IMR-90 (cell line): ENCODE measurements around the gene IL1B. TPM values are rescaled to one million over a fixed set of nuclear protein-coding genes. Genes with fewer than 3 reads are reported as not detected.

Source experiments
- ATAC-seq: fragments of 200-7000 bp; cut with Tn5 transposase; 2 replicates; pipeline ENCODE4 v1.9.1; 2020; ENCODE audit warnings: low read depth, mild to moderate bottlenecking, moderate library complexity
- BruUV-seq: library from RNA; stranded (reverse); fragments of 400-500 nt; replicated peaks from 2 replicates; lab custom pipeline; 2021; lab: Mats Ljungman, UMichigan
- CTCF ChIA-PET: fragments of 300-600 bp; formaldehyde crosslinking; extraction: SDS; loops from one replicate; lab custom pipeline; 2021; ENCODE audit warnings: antibody characterized with exemption; lab: Yijun Ruan, JAX
- POLR2A ChIA-PET: fragments of 300-600 bp; sonication (Branson Sonifier 250); formaldehyde crosslinking; loops from one replicate; lab custom pipeline; 2022; ENCODE audit warnings: antibody characterized with exemption; ENCODE audit not compliant: unreplicated experiment; lab: Charles Lee
- DNase-seq: peaks from one replicate; pipeline ENCODE4 v3.0.0; 2013
- H2AFZ ChIP-seq: replicated peaks from 2 replicates; pipeline ENCODE3; 2013; ENCODE audit warnings: low read length, mild to moderate bottlenecking; ENCODE audit not compliant: poor library complexity
- H2AK5ac ChIP-seq: 2 replicates; pipeline ENCODE4 v1.6.1; 2013; ENCODE audit warnings: low read depth, low read length, inconsistent platforms
- H2AK9ac ChIP-seq: replicated peaks from 2 replicates; pipeline ENCODE3; 2013; ENCODE audit warnings: mild to moderate bottlenecking, low read depth, low read length, moderate library complexity; ENCODE audit not compliant: poor library complexity
- H2BK120ac ChIP-seq: 2 replicates; pipeline ENCODE4 v1.6.1; 2013; ENCODE audit warnings: low read depth, low read length, inconsistent platforms
- H2BK15ac ChIP-seq: 3 replicates; pipeline ENCODE4 v1.6.1; 2013; ENCODE audit warnings: low read depth, low read length, inconsistent platforms
- H2BK20ac ChIP-seq: 2 replicates; pipeline ENCODE4 v1.6.1; 2013; ENCODE audit warnings: low read depth, mild to moderate bottlenecking, inconsistent platforms, low read length, moderate library complexity
- H2BK5ac ChIP-seq: 2 replicates; pipeline ENCODE4 v1.6.1; 2013; ENCODE audit warnings: mild to moderate bottlenecking, low read depth, low read length, inconsistent platforms; ENCODE audit not compliant: poor library complexity, severe bottlenecking
- H3K14ac ChIP-seq: replicated peaks from 2 replicates; pipeline ENCODE4 v1.6.1; 2013; ENCODE audit warnings: low read depth, low read length, inconsistent platforms
- H3K18ac ChIP-seq: 2 replicates; pipeline ENCODE4 v1.6.1; 2013; ENCODE audit warnings: low read depth, low read length, control low read depth
- H3K23ac ChIP-seq: 2 replicates; pipeline ENCODE4 v1.6.1; 2013; ENCODE audit warnings: low read depth, low read length, inconsistent platforms
- H3K27ac ChIP-seq: 2 replicates; pipeline ENCODE4 v1.5.1; 2013; ENCODE audit warnings: mild to moderate bottlenecking, control low read depth, low read length; ENCODE audit not compliant: insufficient read depth
- H3K27me3 ChIP-seq: 2 replicates; pipeline ENCODE4 v1.6.1; 2013; ENCODE audit warnings: low read length; ENCODE audit not compliant: control insufficient read depth, insufficient read depth
- H3K36me3 ChIP-seq: 2 replicates; pipeline ENCODE4 v1.6.1; 2013; ENCODE audit warnings: low read length, mixed read lengths; ENCODE audit not compliant: control insufficient read depth, insufficient read depth
- H3K4ac ChIP-seq: 2 replicates; pipeline ENCODE4 v1.6.1; 2013; ENCODE audit warnings: low read depth, low read length, inconsistent platforms
- H3K4me1 ChIP-seq: 2 replicates; pipeline ENCODE4 v1.6.1; 2013; ENCODE audit warnings: low read length, mixed read lengths; ENCODE audit not compliant: control insufficient read depth, insufficient read depth
- H3K4me2 ChIP-seq: 2 replicates; pipeline ENCODE4 v1.6.1; 2013; ENCODE audit warnings: low read depth, mild to moderate bottlenecking, control low read depth, low read length, moderate library complexity
- H3K4me3 ChIP-seq: 2 replicates; pipeline ENCODE4 v1.5.1; 2013; ENCODE audit warnings: low read depth, mild to moderate bottlenecking, control low read depth, low read length, moderate library complexity; ENCODE audit not compliant: insufficient read depth
- H3K56ac ChIP-seq: 2 replicates; pipeline ENCODE4 v1.6.1; 2013; ENCODE audit warnings: low read length, inconsistent platforms; ENCODE audit not compliant: insufficient read depth; ENCODE audit errors: extremely low read depth
- H3K79me1 ChIP-seq, 2 experiments: 2 replicates each; pipeline ENCODE4 v1.6.1; 2013; ENCODE audit warnings: low read length in 2 of 2, inconsistent platforms in 1 of 2, low read depth in 1 of 2
- H3K9ac ChIP-seq: 2 replicates; pipeline ENCODE4 v1.6.1; 2013; ENCODE audit warnings: low read depth, low read length, control low read depth
- H3K9me1 ChIP-seq: 2 replicates; pipeline ENCODE4 v1.6.1; 2013; ENCODE audit warnings: low read length, inconsistent platforms; ENCODE audit not compliant: insufficient read depth
- H3K9me3 ChIP-seq: 2 replicates; pipeline ENCODE4 v1.6.1; 2013; ENCODE audit warnings: low read length; ENCODE audit not compliant: control insufficient read depth, insufficient read depth
- H4K20me1 ChIP-seq: 2 replicates; pipeline ENCODE4 v1.6.1; 2013; ENCODE audit warnings: low read length, inconsistent platforms; ENCODE audit not compliant: insufficient read depth
- H4K5ac ChIP-seq: 2 replicates; pipeline ENCODE4 v1.6.1; 2013; ENCODE audit warnings: mild to moderate bottlenecking, low read depth, low read length, control low read depth
- H4K8ac ChIP-seq, 2 experiments: 2 replicates each; pipeline ENCODE4 v1.6.1; 2013; ENCODE audit warnings: low read depth in 2 of 2, low read length in 2 of 2, control low read depth in 1 of 2, inconsistent platforms in 1 of 2
- H4K91ac ChIP-seq: 2 replicates; pipeline ENCODE4 v1.6.1; 2013; ENCODE audit warnings: low read depth, low read length, inconsistent platforms; ENCODE audit not compliant: insufficient read depth
- BHLHE40 ChIP-seq: fragments of 150-350 bp; IDR thresholded peaks from 2 replicates; pipeline ENCODE4 v1.6.1; 2016; ENCODE audit warnings: mild to moderate bottlenecking, low read depth, low read length
- CEBPB ChIP-seq: IDR thresholded peaks from 2 replicates; pipeline ENCODE4 v1.6.1; 2012; ENCODE audit warnings: low read depth, low read length, improper control_type of control experiment
- CHD1 ChIP-seq: IDR thresholded peaks from 2 replicates; pipeline ENCODE4 v1.6.1; 2012; ENCODE audit warnings: low read depth, low read length, improper control_type of control experiment
- FOS ChIP-seq: fragments of 150-350 bp; IDR thresholded peaks from 2 replicates; pipeline ENCODE4 v1.6.1; 2016; ENCODE audit warnings: low read depth, low read length
- MAFK ChIP-seq: IDR thresholded peaks from 2 replicates; pipeline ENCODE4 v1.6.1; 2012; ENCODE audit warnings: low read depth, low read length, improper control_type of control experiment
- MAZ ChIP-seq: IDR thresholded peaks from 2 replicates; pipeline ENCODE4 v1.6.1; 2012; ENCODE audit warnings: low read depth, mild to moderate bottlenecking, low read length, improper control_type of control experiment, moderate library complexity, borderline replicate concordance
- MXI1 ChIP-seq: IDR thresholded peaks from 2 replicates; pipeline ENCODE4 v1.6.1; 2012; ENCODE audit warnings: low read depth, mild to moderate bottlenecking, low read length, moderate library complexity, borderline replicate concordance
- NFE2L2 ChIP-seq: fragments of 150-350 bp; IDR thresholded peaks from 2 replicates; pipeline ENCODE4 v1.6.1; 2016; ENCODE audit warnings: low read depth, mild to moderate bottlenecking, low read length
- POLR2A ChIP-seq: IDR thresholded peaks from 2 replicates; pipeline ENCODE4 v1.6.1; 2012; ENCODE audit warnings: mild to moderate bottlenecking, low read depth, low read length
- RAD21 ChIP-seq: IDR thresholded peaks from 2 replicates; pipeline ENCODE4 v1.6.1; 2012; ENCODE audit warnings: low read length, improper control_type of control experiment
- RCOR1 ChIP-seq: IDR thresholded peaks from 2 replicates; pipeline ENCODE4 v1.6.1; 2012; ENCODE audit warnings: mild to moderate bottlenecking, low read length, improper control_type of control experiment; ENCODE audit not compliant: insufficient replicate concordance
- RFX5 ChIP-seq: IDR thresholded peaks from 2 replicates; pipeline ENCODE4 v1.8.0; 2012; ENCODE audit warnings: low read depth, mild to moderate bottlenecking, low read length, moderate library complexity
- SMC3 ChIP-seq: fragments of 150-350 bp; IDR thresholded peaks from 2 replicates; pipeline ENCODE4 v1.6.1; 2016; ENCODE audit warnings: low read depth, mild to moderate bottlenecking, antibody characterized with exemption, low read length, moderate library complexity
- WGBS, 2 experiments: methylation state at CpG; one replicate each; pipeline versions ENCODE4 v1.1.5 to v1.1.7; 2013; ENCODE audit warnings: missing lambda C conversion rate in 2 of 2; ENCODE audit not compliant: insufficient read length in 1 of 2; ENCODE audit errors: extremely low coverage in 2 of 2; 5-methylcytosine and 5-hydroxymethylcytosine counted together
- dilution Hi-C: fragments of 300-500 bp; cut with HindIII; formaldehyde crosslinking; loops from one replicate; pipeline ENCODE4 v1.14.3; 2018; ENCODE audit warnings: low sequenced_read_pairs; ENCODE audit not compliant: unreplicated experiment
- in situ Hi-C: fragments of 300-500 bp; cut with MboI; formaldehyde crosslinking; loops from 3 replicates; pipeline ENCODE4 v1.14.3; 2019; ENCODE audit warnings: low sequenced_read_pairs, inconsistent platforms, mixed read lengths
- intact Hi-C: fragments of 100-400 bp; cut with micrococcal nuclease; formaldehyde crosslinking; loops from 2 replicates; pipeline ENCODE4 v1.10.0; 2022
- polyA plus RNA-seq, 3 experiments: library from polyadenylated mRNA; depleted of rRNA; stranded (reverse); fragments of >200 nt; gene quantifications; 2 replicates each; pipeline ENCODE4 v1.2.3, GENCODE V29; 2012; ENCODE audit warnings: low replicate concordance in 1 of 3
- total RNA-seq: library from RNA; depleted of rRNA; stranded (reverse); fragments of >200 nt; gene quantifications from 2 replicates; pipeline ENCODE4 v1.2.3, GENCODE V29; 2012
- TF ChIP-seq, protein P1 (sequence below): conservative IDR thresholded peaks from 2 replicates; pipeline ENCODE4 v1.5.1; 2012; ENCODE audit warnings: mild to moderate bottlenecking, low read depth, low read length, improper control_type of control experiment
- TF ChIP-seq, protein P2 (sequence below): fragments of 150-350 bp; IDR thresholded peaks from 2 replicates; pipeline ENCODE4 v1.6.1; 2016; ENCODE audit warnings: low read depth, mild to moderate bottlenecking, low read length, moderate library complexity, borderline replicate concordance
- TF ChIP-seq, protein P3 (sequence below): fragments of 150-350 bp; IDR thresholded peaks from 2 replicates; pipeline ENCODE4 v1.6.1; 2017; ENCODE audit warnings: mild to moderate bottlenecking, antibody characterized with exemption, low read length, low read depth

The IL1B gene
- total and polyA plus RNA-seq, 2 of the 4 experiments (the other 2 are of a cell fraction), result 3.0 to 4.4 TPM

DNA sequence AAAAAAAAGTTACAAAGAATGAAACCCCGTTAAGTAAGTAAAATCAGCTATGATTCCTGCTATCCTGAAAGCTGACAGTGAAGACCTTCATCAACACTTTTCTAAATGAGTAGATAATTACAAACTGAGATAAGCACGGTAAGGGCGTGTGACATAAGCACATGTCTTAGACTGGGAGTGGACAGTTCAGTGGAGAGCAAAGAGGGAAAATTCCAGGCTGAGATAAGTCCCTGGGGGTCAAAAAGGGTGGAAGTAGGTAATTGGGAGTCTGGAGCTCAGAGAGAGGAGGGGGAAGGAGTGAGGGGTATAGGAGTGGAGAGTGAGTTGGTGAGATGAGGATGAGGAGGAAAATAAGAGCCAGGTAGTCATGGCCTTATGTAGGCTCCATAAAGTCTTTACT is 47.9 kb downstream of the IL1B start:
- no peak overlapping the region for H2AK9ac ChIP-seq
- H3K4me1 ChIP-seq, result peaks cover 2% of the 10 kb centered on the region; the same call in 1 of the 2 replicates
- H4K5ac ChIP-seq, result no peak overlapping the region
- POLR2A ChIA-PET, result no interaction called here
- H3K23ac ChIP-seq, result no peak overlapping the region
- no TSS peak for BruUV-seq
- H3K4ac ChIP-seq, result no peak overlapping the region
- no peak overlapping the region for H2AFZ ChIP-seq
- no peaks in the 10 kb centered on the region for H3K79me1 ChIP-seq
- H3K56ac ChIP-seq, result no peak overlapping the region
- CTCF ChIA-PET, result interaction anchor here (0.7 kb wide), 2 partner anchors 170 to 230 kb away, joined by 3 read pairs; no protein-coding TSS in a partner anchor
- no peaks in the 10 kb centered on the region for H3K36me3 ChIP-seq
- in situ Hi-C loops, result no loop called here
- intact Hi-C loops, result no loop called here
- H3K27ac ChIP-seq, result no peak overlapping the region
- ATAC-seq (no peak), DNase-seq (no peak)
- WGBS, 2 experiments, result no CpG with 5 or more reads among the region's 3 CpGs
- H3K9ac ChIP-seq, result no peak overlapping the region
- H2AK5ac ChIP-seq, result no peak overlapping the region
- no peaks in the 10 kb centered on the region for H4K20me1 ChIP-seq
- H2BK120ac ChIP-seq, result no peak overlapping the region
- H4K8ac ChIP-seq, result no peak overlapping the region
- H3K27me3 ChIP-seq, result no peaks in the 10 kb centered on the region
- H2BK20ac ChIP-seq, result no peak overlapping the region
- peaks cover 6% of the 10 kb centered on the region for H3K9me3 ChIP-seq
- TF ChIP-seq, protein P1, sequence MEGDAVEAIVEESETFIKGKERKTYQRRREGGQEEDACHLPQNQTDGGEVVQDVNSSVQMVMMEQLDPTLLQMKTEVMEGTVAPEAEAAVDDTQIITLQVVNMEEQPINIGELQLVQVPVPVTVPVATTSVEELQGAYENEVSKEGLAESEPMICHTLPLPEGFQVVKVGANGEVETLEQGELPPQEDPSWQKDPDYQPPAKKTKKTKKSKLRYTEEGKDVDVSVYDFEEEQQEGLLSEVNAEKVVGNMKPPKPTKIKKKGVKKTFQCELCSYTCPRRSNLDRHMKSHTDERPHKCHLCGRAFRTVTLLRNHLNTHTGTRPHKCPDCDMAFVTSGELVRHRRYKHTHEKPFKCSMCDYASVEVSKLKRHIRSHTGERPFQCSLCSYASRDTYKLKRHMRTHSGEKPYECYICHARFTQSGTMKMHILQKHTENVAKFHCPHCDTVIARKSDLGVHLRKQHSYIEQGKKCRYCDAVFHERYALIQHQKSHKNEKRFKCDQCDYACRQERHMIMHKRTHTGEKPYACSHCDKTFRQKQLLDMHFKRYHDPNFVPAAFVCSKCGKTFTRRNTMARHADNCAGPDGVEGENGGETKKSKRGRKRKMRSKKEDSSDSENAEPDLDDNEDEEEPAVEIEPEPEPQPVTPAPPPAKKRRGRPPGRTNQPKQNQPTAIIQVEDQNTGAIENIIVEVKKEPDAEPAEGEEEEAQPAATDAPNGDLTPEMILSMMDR, result no peak
- TF ChIP-seq CEBPB (no peak), FOS (no peak), CHD1 (no peak), NFE2L2 (no peak), BHLHE40 (no peak), MAFK (no peak), MAZ (no peak), POLR2A (no peak), RCOR1 (no peak), MXI1 (no peak), RFX5 (no peak), RAD21 (no peak), SMC3 (no peak)
- TF ChIP-seq, protein P2, sequence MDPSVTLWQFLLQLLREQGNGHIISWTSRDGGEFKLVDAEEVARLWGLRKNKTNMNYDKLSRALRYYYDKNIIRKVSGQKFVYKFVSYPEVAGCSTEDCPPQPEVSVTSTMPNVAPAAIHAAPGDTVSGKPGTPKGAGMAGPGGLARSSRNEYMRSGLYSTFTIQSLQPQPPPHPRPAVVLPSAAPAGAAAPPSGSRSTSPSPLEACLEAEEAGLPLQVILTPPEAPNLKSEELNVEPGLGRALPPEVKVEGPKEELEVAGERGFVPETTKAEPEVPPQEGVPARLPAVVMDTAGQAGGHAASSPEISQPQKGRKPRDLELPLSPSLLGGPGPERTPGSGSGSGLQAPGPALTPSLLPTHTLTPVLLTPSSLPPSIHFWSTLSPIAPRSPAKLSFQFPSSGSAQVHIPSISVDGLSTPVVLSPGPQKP, result no peak
- TF ChIP-seq, protein P3, sequence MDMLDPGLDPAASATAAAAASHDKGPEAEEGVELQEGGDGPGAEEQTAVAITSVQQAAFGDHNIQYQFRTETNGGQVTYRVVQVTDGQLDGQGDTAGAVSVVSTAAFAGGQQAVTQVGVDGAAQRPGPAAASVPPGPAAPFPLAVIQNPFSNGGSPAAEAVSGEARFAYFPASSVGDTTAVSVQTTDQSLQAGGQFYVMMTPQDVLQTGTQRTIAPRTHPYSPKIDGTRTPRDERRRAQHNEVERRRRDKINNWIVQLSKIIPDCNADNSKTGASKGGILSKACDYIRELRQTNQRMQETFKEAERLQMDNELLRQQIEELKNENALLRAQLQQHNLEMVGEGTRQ, result no peak
- dilution Hi-C loops, result no loop called here
- no peaks in the 10 kb centered on the region for H3K9me1 ChIP-seq
- no peak overlapping the region for H3K4me3 ChIP-seq
- H3K18ac ChIP-seq, result no peak overlapping the region
- H4K91ac ChIP-seq, result no peak overlapping the region
- no peak overlapping the region for H3K4me2 ChIP-seq
- H2BK5ac ChIP-seq, result no peak overlapping the region
- no peak overlapping the region for H3K14ac ChIP-seq
- H2BK15ac ChIP-seq, result no peak overlapping the region
